ENCODE data around the gene SLC35F6. TPM values are rescaled to one million over a fixed set of nuclear protein-coding genes. Genes with fewer than 3 reads are reported as not detected.

Gene SLC35F6
- total and polyA plus RNA-seq, 4 donors = 11.4 to 30.7 (median 19.0) TPM

- no peak for TF ChIP-seq ATF3 (IDR thresholded peaks at IDR 0.05)
- peak in 1 of 2 donors; percentile 50 for TF ChIP-seq GABPA (IDR thresholded peaks at IDR 0.05 in 1 of 2, conservative IDR thresholded peaks at IDR 0.05 in 1 of 2)
- TF ChIP-seq YY1 (IDR thresholded peaks at IDR 0.05) = peak; percentile 83
Measured at GRCh38 chr2:26721115-26722032, 42.7 kb upstream of the SLC35F6 start (continued).

GRCh38 chr2:26722328-26722727 lies 41.8 kb upstream of the SLC35F6 start:
- Histone ChIP-seq H3K4me3 (ENCODE audit: low read depth in 1 of 3, low read length in 3 of 3) (no peak overlapping the region), H3K9ac (ENCODE audit: low read depth in 1 of 2, low read length in 2 of 2) (no peak overlapping the region), H3K9me3 (ENCODE audit: control insufficient read depth in 4 of 4, low read length in 3 of 4) (no peaks in the 10 kb centered on the region), H3K4me1 (ENCODE audit: control insufficient read depth in 4 of 4, insufficient read depth in 4 of 4, low read length in 3 of 4) (peaks cover 16 to 43% (median 31%) of the 10 kb centered on the region in 4 donors), H3K27ac (ENCODE audit: low read depth in 1 of 2, low read length in 2 of 2) (no peak overlapping the region), H3K27me3 (ENCODE audit: control insufficient read depth in 4 of 4, insufficient read depth in 4 of 4, low read length in 3 of 4) (peaks cover 0 to 3% (median 0%) of the 10 kb centered on the region in 4 donors), H3K36me3 (ENCODE audit: control insufficient read depth in 4 of 4, insufficient read depth in 3 of 4, low read depth in 1 of 4, low read length in 3 of 4) (no peaks in the 10 kb centered on the region)
- no peak for DNase-seq (ENCODE audit: low spot score)
- 72% methylated on average over 1 of the region's 1 CpG for WGBS
- TF ChIP-seq ATF3 (IDR thresholded peaks at IDR 0.05) (no peak), HNF4G (IDR thresholded peaks at IDR 0.05) (no peak), GABPA (IDR thresholded peaks at IDR 0.05 in 1 of 2, conservative IDR thresholded peaks at IDR 0.05 in 1 of 2) (no peak), RAD21 (IDR thresholded peaks at IDR 0.05) (no peak), SP1 (IDR thresholded peaks at IDR 0.05) (no peak), FOXA1 (IDR thresholded peaks at IDR 0.05) (no peak), FOXA2 (IDR thresholded peaks at IDR 0.05) (no peak)

- DNase-seq (ENCODE audit: low spot score) = no peak
- TF ChIP-seq NR2F2 (IDR thresholded peaks at IDR 0.05) (no peak), RXRA (IDR thresholded peaks at IDR 0.05) (peak; percentile 16 to 56), HNF4A (conservative IDR thresholded peaks at IDR 0.05) (peak in 1 of 2 donors; percentile 6), TAF1 (conservative IDR thresholded peaks at IDR 0.05) (no peak), REST (IDR thresholded peaks at IDR 0.05) (no peak), ZBTB33 (IDR thresholded peaks at IDR 0.05) (no peak), FOXA1 (IDR thresholded peaks at IDR 0.05) (no peak), MAX (IDR thresholded peaks at IDR 0.05) (no peak), ATF3 (IDR thresholded peaks at IDR 0.05) (no peak), SP1 (IDR thresholded peaks at IDR 0.05) (no peak)
- 93% methylated on average over 1 of the region's 1 CpG for WGBS
Measured at GRCh38 chr2:26722911-26723310, 41.2 kb upstream of the SLC35F6 start.

More at GRCh38 chr2:26722911-26723310, 41.2 kb upstream of the SLC35F6 start:
- no peaks in the 10 kb centered on the region for H3K9me3 ChIP-seq (ENCODE audit: control insufficient read depth in 4 of 4, low read length in 3 of 4)
- no peaks in the 10 kb centered on the region for H3K36me3 ChIP-seq (ENCODE audit: control insufficient read depth in 4 of 4, insufficient read depth in 3 of 4, low read depth in 1 of 4, low read length in 3 of 4)
- H3K27ac ChIP-seq (ENCODE audit: low read depth in 1 of 2, low read length in 2 of 2) = peak overlapping the region in 1 of 2 donors; percentile 22
- H3K4me3 ChIP-seq (ENCODE audit: low read depth in 1 of 3, low read length in 3 of 3) = no peak overlapping the region
- no peak overlapping the region for H3K9ac ChIP-seq (ENCODE audit: low read depth in 1 of 2, low read length in 2 of 2)
- peaks cover 0 to 3% (median 0%) of the 10 kb centered on the region in 4 donors for H3K27me3 ChIP-seq (ENCODE audit: control insufficient read depth in 4 of 4, insufficient read depth in 4 of 4, low read length in 3 of 4)
- H3K4me1 ChIP-seq (ENCODE audit: control insufficient read depth in 4 of 4, insufficient read depth in 4 of 4, low read length in 3 of 4) = peaks cover 16 to 43% (median 31%) of the 10 kb centered on the region in 4 donors
